ENCODE data around the gene TNRC6A.
"Not testable (repeated sequence)": the region's sequence is repeated elsewhere in the genome, so short reads cannot be mapped to it uniquely, and the experiment has no call there.

The TNRC6A gene

DNA sequence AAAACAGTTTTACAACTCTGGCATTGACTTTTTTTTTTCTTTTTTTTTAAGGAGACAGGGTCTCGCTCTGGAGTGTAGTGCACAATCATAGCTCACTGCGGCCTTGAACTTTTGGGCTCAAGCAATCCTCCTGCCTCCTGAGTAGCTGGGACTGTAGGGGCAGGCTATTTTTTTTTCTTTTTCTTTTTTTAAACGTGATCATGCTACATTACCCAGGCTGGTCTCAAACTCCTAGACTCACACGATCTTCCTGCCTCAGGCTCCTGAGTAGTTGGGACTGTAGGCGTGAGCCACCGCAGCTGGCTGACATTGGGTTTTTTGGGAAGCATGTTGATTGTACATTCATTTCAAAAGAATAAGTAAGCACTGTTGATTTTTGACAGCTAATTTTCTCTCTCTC, 32.1 kb downstream of the TNRC6A start:
- DNase-seq, result no peak

DNA sequence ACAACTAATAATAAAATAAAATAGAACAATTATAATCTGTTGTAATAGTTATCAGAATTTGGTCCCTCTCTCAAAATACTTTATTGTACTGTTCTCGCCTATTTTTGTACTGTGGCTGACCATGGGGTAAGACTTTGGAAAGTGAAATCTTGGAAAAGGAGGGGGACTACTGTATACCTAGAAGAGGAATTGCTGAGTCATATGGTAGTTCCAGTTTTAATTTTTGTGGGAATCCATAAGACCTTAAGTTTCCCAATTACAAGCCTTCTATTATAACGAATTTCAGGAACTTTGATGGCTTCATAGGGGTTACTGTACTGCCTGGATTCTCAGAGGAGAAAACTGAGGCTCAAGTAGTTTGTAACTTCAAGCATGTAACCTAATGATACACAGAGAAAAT, 35.5 kb downstream of the TNRC6A start:
- no peak for DNase-seq

DNA sequence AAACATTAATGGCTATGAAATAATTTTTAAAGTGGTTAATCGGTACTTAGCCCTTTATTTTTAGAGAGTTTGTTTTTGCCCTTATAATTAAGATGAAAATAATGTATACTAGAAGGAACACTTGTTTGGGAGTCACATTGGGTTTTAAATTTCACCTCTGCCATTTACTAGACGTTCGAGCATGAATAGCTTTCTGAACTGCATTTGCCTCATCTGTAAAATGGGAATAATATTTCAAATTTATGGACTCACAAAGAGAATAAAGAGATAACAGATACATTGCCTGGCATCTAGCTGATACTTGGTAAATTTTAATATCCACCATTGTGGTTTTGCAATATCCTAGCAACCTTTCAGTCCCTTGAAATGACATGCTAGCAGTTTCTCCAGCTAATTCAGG, 36.6 kb downstream of the TNRC6A start:
- no peak for DNase-seq

- no peak for DNase-seq
These were observed 40.4 kb downstream of the TNRC6A start for GRCh38 chr16:24769806-24770205.

DNA sequence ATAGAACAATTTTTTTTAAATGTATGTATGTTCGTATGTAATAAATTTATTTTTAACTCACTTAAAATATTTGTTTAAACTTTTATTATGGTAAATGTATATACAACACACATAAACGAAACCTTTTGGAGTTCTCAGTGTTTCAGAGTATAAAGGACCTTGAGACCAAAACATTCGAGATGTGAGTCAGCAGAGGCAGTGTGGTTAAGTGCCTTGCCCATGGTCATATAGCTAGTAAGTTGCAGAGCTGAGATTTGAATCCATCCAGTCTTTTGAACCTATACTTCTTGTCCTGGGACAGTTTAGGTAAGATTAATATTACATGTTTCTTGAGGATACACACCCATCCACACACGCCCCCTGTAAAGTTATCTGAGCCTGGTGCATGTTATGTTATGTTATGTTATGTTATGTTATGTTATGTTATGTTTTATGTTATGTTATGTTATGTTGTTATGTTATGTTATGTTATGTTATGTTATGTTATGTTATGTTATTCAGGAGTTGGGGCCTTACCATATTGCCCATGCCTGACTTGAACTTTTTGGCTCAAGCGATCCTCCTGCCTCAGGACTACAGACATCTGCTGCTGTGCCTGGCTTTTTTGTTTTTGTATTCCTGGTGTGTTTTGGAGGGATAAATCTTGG, 41.8 kb downstream of the TNRC6A start:
- no peak for DNase-seq

DNA sequence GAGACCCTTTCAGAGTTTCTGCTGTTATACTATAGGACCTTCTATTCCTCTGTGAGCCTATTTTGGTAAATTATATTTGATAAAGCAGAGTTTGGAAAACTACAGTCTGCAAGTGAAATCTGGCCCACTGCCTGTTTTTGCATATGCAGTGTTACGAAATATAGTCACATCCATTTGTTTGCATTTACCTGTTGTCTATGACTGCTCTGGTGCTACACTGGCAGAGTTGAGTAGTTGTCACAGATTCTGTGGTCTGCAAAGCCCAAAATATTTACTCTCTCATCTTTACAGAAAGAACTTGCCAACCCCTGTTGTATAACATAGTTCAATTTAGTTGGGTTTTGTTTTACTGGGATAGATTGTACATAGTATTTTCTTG, 42.3 kb downstream of the TNRC6A start:
- no peak for DNase-seq

DNA sequence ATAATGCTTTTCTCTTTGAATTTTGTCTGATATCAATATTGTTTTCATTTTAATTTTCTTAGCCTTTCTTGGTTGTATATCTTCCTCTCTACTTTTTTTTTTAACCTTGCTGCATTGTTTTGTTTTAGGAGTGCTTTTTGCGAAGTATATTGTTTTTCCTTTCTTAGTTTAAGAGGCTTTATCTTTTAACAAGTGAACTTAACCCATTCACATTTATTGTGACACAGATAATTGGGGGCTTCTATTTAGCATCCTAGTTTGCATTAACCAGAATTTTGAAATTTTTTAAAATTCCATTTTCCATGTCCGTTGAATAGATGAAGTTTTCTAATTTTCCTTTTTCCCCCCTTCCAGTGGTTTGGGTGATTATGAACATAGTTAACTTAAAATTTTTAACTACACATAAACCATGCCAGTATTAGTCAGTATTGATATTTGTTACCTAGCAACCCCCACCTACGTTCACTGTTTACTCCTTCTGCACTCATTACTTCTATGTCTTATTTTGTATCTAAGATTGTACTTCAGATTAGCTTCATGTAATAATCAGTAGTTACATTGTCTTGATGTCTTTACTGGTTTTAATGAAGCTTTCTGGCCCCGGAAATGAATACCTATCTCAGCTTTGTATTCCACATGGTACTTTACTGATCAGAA, 44.4 kb downstream of the TNRC6A start:
- no peak for DNase-seq

DNA sequence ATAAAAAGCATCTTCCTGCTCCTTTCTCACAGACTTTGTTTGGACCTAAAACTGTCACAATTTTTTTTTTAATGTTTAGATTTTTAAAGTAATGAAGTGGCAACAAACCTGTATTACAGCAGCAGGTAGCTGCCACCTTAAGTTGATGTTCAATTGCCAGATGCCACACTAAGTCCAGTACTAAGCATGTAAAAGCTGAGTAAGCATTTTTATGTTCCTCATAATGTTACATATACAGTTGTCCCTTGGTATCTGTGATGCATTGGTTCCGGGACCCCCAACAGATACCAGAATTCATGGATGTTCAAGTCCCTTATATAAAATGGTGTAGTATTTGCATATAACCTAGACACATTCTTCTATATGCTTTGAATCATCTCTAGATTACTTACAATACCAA, 45.1 kb downstream of the TNRC6A start:
- DNase-seq, result no peak

- DNase-seq, result no peak
These were observed 46.0 kb downstream of the TNRC6A start for GRCh38 chr16:24775455-24775854.

DNA sequence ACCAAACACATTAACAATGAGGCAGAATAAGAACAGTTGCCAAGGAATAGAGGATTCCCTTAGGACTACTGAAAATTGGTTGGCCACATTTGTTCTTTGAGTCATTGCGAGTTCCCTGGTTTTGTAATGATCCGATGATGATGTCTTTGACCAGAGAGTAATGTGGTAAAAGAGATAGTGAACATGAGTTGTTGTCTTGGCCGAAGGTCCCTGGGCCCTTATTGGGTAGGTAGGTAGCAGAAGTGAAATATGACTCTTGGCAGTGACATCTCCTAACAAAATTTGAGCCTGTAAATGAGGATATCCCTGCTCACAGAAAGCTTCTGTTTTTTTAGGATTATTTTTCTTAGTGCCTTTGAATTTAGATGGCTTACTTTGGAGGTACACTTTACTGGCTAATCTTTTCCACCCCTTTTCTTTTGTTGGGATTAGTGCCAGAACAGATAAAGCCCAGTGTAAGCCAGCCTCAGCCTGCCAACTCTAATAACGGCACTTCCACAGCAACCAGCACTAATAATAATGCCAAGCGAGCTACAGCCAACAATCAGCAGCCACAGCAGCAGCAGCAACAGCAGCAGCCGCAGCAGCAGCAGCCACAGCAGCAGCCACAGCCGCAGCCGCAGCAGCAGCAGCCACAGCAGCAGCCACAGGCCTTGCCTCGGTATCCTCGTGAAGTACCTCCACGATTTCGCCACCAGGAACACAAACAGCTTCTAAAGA, 47.2 kb downstream of the TNRC6A start:
- no peak for DNase-seq

DNA sequence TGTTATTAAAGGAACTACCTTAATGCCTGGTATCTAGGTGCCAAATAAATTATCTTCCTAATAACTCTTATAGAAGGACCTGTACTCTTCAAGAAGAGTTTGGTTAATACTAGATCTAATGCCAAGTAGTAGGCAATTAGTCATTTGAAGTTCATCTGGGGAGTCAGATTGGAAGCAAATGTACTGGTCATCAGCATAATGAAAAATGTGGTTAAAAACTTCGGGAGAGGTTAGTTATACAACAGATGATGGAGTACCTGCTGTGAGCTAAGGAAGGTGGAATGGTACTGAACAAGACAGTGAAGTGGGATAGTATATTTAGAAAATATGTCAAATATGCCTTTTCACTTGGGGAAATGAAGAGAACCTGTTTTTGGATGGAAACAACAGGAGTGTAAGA, 49.2 kb downstream of the TNRC6A start:
- DNase-seq, result no peak

GRCh38 chr16:24781256-24781655, 51.8 kb downstream of the TNRC6A start:
- no peak for DNase-seq

DNA sequence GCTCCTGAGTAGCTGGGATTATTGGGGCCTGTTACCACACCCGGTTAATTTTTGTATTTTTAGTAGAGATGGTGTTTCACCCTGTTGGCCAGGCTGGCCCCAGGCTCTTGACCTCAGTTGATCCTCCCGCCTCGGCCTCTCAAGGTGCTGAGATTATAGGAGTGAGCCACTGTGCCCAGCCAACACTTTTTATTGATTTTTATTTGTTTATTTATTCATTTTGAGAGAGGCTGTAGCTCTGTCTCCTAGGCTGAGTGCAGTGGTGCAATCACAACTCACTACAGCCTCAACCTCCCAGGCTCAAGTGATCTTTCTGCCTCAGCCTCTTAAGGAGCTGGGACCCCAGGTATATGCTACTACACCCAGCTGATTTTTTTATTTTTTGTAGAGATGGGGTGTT, 54.7 kb downstream of the TNRC6A start:
- DNase-seq, result no peak

DNA sequence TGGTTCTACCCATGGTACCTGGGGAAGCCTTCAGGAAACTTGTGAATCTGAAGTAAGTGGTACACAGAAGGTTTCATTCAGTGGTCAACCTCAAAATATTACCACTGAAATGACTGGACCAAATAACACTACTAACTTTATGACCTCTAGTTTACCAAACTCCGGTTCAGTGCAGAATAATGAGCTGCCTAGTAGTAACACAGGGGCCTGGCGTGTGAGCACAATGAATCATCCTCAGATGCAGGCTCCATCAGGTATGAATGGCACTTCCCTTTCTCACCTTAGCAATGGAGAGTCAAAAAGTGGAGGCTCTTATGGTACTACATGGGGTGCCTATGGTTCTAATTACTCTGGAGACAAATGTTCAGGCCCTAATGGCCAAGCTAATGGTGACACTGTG, 60.4 kb downstream of the TNRC6A start:
- no peak for DNase-seq

DNA sequence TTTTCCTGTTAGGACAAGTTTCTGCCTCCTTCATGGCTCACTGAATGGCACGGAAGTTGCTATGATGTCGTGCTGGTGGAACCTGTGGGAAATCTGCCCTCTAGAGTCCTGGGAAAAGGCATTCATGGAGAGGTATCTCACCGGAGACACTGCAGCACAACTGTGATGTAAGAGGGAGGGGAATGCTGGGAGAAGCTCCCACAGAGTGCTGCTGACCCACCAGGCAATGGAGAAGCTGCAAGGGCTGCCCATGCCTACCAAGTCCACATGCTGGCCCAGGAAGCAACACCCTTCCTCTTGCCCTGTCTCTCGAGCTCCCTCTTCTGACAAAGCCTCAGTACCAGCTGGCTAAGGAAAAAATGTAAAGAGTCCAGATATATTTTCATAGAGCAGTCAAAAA, 71.1 kb downstream of the TNRC6A start:
- DNase-seq, result no peak

GRCh38 chr16:24801761-24802302, 72.4 kb downstream of the TNRC6A start:
- no peak for DNase-seq

- no peak for DNase-seq
These were observed 76.0 kb downstream of the TNRC6A start for GRCh38 chr16:24805484-24805883.

- DNase-seq, result no peak
These were observed 77.8 kb downstream of the TNRC6A start for GRCh38 chr16:24807301-24807700.

DNA sequence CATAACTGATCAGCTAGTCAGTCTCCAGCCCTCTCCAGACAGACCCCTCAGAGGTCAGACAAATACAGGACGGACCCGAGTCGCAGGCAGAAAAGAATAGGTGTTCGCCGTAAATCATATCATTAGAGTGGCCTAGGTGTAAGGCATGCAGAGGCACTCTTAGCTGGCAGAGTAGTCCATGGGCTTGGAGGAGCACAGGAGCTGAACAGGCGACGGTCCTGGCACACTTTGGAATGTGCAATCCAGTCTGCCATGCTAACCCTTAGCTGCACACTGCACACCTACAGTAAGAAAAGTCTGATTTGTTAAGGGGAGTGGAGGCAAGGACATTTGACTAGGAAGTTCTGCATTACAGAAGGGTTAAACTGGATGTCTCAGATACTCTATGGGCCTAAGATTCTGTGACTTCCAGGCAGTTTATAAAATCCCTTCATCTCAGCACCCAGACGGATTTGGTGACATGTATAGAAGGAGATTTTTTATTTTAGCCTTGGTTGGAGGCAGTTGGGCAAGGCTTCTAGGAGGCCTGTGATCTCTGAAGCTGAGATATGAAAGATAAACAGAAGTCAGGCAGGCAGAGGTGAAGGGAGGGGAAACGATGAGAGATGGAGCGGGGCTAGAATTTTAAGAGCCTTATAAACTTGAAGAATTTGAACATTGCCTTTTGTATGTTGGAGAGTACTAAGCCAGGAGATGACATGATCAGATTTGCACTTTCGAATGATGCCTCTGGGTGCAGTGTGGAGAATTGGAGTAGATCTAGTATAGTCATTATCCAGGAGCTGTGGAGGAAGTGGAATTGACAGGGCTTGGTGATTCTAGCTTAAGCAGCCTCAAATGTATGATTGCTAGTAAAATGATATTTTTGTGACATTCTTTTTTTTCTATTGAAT, 81.7 kb downstream of the TNRC6A start:
- DNase-seq, result no peak

DNA sequence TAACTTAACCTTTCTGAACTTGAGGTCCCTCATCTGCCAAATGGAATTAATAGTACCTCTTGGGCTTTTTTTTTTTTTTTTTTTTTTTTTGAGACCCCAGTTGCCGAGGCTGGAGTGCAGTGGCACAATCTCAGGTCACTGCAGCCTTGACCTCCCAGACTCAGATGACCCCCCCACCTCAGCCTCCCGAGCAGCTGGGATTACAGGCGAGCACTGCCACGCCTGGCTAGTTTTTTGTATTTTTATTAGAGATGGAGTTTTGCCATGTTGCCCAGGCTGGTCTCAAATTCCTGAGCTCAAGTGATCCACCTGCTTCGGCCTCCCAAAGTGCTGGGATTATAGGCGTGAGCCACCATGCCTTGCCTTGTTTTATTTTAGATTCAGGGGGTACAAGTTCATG, 83.4 kb downstream of the TNRC6A start:
- not testable (repeated sequence) for DNase-seq

DNA sequence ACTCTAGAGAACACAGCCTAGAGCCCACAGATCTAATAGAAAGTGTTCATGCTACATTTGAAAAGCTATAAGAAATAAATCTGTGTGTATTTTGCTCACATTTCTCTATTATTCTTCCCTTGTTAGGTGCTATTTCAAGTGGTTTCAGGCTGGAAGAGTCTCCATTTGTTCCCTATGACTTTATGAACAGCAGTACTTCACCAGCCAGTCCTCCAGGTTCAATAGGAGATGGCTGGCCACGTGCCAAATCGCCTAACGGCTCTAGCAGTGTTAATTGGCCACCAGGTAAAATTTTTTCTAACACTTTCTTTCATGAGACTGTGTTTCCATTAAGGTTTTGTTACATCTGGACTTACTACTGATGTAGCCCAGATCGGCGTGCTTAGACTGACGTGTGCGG, 85.6 kb downstream of the TNRC6A start:
- no peak for DNase-seq

DNA sequence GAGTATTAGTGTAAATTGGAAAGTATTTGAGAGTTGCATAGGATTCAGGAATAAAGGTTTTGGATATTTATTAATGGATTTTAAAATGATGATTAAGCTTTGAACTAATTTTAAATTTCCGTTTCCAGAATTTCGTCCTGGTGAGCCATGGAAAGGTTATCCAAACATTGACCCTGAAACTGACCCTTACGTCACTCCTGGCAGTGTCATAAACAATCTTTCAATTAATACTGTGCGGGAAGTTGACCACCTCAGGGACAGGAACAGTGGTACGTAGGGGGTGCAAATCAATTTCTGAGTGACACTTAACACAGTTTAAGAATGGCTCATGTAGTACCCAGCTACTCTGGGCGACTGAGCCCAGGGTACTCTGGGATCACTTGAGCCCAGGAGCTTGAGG, 87.2 kb downstream of the TNRC6A start:
- DNase-seq, result no peak

GRCh38 chr16:24819462-24820040, 90.1 kb downstream of the TNRC6A start:
- no peak for DNase-seq
